ENCODE data around the gene DNER. TPM values are rescaled to one million over a fixed set of nuclear protein-coding genes. Genes with fewer than 3 reads are reported as not detected.

The DNER gene
- total RNA-seq, 1 experiment from 2014 or later: 0.28 TPM

- Histone ChIP-seq H3K9me2 (ENCODE audit: insufficient read depth) (peaks cover 2% of the 10 kb centered on the region; the same call in 1 of the 2 replicates), H3F3A (ENCODE audit: insufficient read depth, low read depth) (peaks cover 12% of the 10 kb centered on the region), H3K4me2 (no peak overlapping the region), H3K27me3 (ENCODE audit: insufficient read depth, low read depth) (no peaks in the 10 kb centered on the region), H3K4me3 (no peak overlapping the region), H3K9me3 (ENCODE audit: insufficient read depth, low read depth) (peaks cover 14% of the 10 kb centered on the region; the same call in 1 of the 2 replicates), H3K79me2 (ENCODE audit: low read depth) (no peaks in the 10 kb centered on the region), H3K4me1 (replicated peaks; ENCODE audit: insufficient read depth) (peaks cover 20% of the 10 kb centered on the region), H3K36me3 (ENCODE audit: low read depth) (no peaks in the 10 kb centered on the region), H2AFZ (no peak overlapping the region), H3K27ac (no peak overlapping the region), H4K20me1 (ENCODE audit: insufficient read depth) (no peaks in the 10 kb centered on the region)
- intact Hi-C loops (cut with micrococcal nuclease; ENCODE audit: unreplicated experiment): no loop called here
- ChIA-PET POLR2A (ENCODE audit: unreplicated experiment) (no interaction called here), CTCF (no interaction called here)
- no TSS peak for BruUV-seq (replicated peaks)
- TF ChIP-seq EZH2 (IDR thresholded peaks at IDR 0.05; ENCODE audit: low read depth) (no peak), CTCF (conservative IDR thresholded peaks at IDR 0.05) (no peak)
- no peak for DNase-seq
Measured at GRCh38 chr2:229405796-229406195, 308.6 kb downstream of the DNER start.

GRCh38 chr2:229403296-229403695, 311.1 kb downstream of the DNER start:
- no peaks in the 10 kb centered on the region for H3K27me3 ChIP-seq (ENCODE audit: insufficient read depth, low read depth)
- H3K79me2 ChIP-seq (ENCODE audit: low read depth): no peaks in the 10 kb centered on the region
- BruUV-seq (replicated peaks): no TSS peak
- peaks cover 5% of the 10 kb centered on the region; the same call in 1 of the 2 replicates for H3K9me3 ChIP-seq (ENCODE audit: insufficient read depth, low read depth)
- H3K9me2 ChIP-seq (ENCODE audit: insufficient read depth): peaks cover 4% of the 10 kb centered on the region; the same call in 1 of the 2 replicates
- TF ChIP-seq CTCF (conservative IDR thresholded peaks at IDR 0.05) (no peak), EZH2 (IDR thresholded peaks at IDR 0.05; ENCODE audit: low read depth) (no peak)
- H3K4me3 ChIP-seq: no peak overlapping the region
- CTCF ChIA-PET: no interaction called here
- peaks cover 6% of the 10 kb centered on the region; the same call in 1 of the 2 replicates for H3F3A ChIP-seq (ENCODE audit: insufficient read depth, low read depth)
- peaks cover 10% of the 10 kb centered on the region; the same call in 1 of the 2 replicates for H3K4me1 ChIP-seq (replicated peaks; ENCODE audit: insufficient read depth)
- H3K27ac ChIP-seq: no peak overlapping the region
- H3K4me2 ChIP-seq: no peak overlapping the region
- H2AFZ ChIP-seq: no peak overlapping the region
- intact Hi-C loops (cut with micrococcal nuclease; ENCODE audit: unreplicated experiment): no loop called here
- DNase-seq: no peak
- H4K20me1 ChIP-seq (ENCODE audit: insufficient read depth): no peaks in the 10 kb centered on the region
- H3K36me3 ChIP-seq (ENCODE audit: low read depth): no peaks in the 10 kb centered on the region
- POLR2A ChIA-PET (ENCODE audit: unreplicated experiment): no interaction called here

- ChIA-PET POLR2A (ENCODE audit: unreplicated experiment) (no interaction called here), CTCF (no interaction called here)
- Histone ChIP-seq H3K9me3 (ENCODE audit: insufficient read depth, low read depth) (no peaks in the 10 kb centered on the region), H2AFZ (no peak overlapping the region), H3K36me3 (ENCODE audit: low read depth) (no peaks in the 10 kb centered on the region), H3K27ac (no peak overlapping the region), H3K4me1 (replicated peaks; ENCODE audit: insufficient read depth) (no peaks in the 10 kb centered on the region), H3K27me3 (ENCODE audit: insufficient read depth, low read depth) (no peaks in the 10 kb centered on the region), H3K79me2 (ENCODE audit: low read depth) (no peaks in the 10 kb centered on the region), H3K4me2 (no peak overlapping the region), H4K20me1 (ENCODE audit: insufficient read depth) (no peaks in the 10 kb centered on the region), H3K9me2 (ENCODE audit: insufficient read depth) (peaks cover 4% of the 10 kb centered on the region; the same call in 1 of the 2 replicates), H3F3A (ENCODE audit: insufficient read depth, low read depth) (no peaks in the 10 kb centered on the region), H3K4me3 (no peak overlapping the region)
- TF ChIP-seq CTCF (conservative IDR thresholded peaks at IDR 0.05) (no peak), EZH2 (IDR thresholded peaks at IDR 0.05; ENCODE audit: low read depth) (no peak)
- no TSS peak for BruUV-seq (replicated peaks)
- DNase-seq: no peak
- intact Hi-C loops (cut with micrococcal nuclease; ENCODE audit: unreplicated experiment): no loop called here
Measured at GRCh38 chr2:229401171-229401865, 313.0 kb downstream of the DNER start.
